Measurements from ENCODE around the gene ZNF324B. TPM values are rescaled to one million over a fixed set of nuclear protein-coding genes. Genes with fewer than 3 reads are reported as not detected.
A peak's percentile ranks its signal among the peaks of the same experiment; 100 is the strongest.
"Not testable (repeated sequence)": the region's sequence is repeated elsewhere in the genome, so short reads cannot be mapped to it uniquely, and the experiment has no call there.

ZNF324B gene
- total RNA-seq, 1 experiment from 2014 or later, result 7.2 TPM

- Mint-ChIP-seq H3K36me3 (ENCODE audit: insufficient read depth, unreplicated experiment) (peaks cover 42% of the 10 kb centered on the region), H3K27ac (ENCODE audit: low read depth, unreplicated experiment) (no peak overlapping the region), H3K9me3 (ENCODE audit: unreplicated experiment) (no peaks in the 10 kb centered on the region), H3K27me3 (ENCODE audit: insufficient read depth, unreplicated experiment) (no peaks in the 10 kb centered on the region), H3K4me3 (ENCODE audit: unreplicated experiment) (no peak overlapping the region), H3K4me1 (ENCODE audit: insufficient read depth, unreplicated experiment) (peaks cover 13% of the 10 kb centered on the region)
- intact Hi-C loops (cut with micrococcal nuclease), result loop anchor here (5.0 kb wide), 1 partner anchor 142 kb away; the partner anchor contains the start of gene ZSCAN22
- BruUV-seq (replicated peaks), result no TSS peak
- ChIA-PET POLR2A (interaction anchor here (0.8 to 1.2 kb wide), 2 partner anchors 9 to 18 kb away, joined by 3 read pairs; partner anchors contain the start of gene ZNF324B), CTCF (interaction anchor here (0.6 to 0.9 kb wide), 3 partner anchors 9 to 799 kb away, joined by 4 to 5 read pairs (median 5); no protein-coding TSS in a partner anchor)
- TF ChIP-seq CTCF (IDR thresholded peaks at IDR 0.05; ENCODE audit: unreplicated experiment), result no peak
- no peak for DNase-seq (ENCODE audit: unreplicated experiment)
These were observed 18.0 kb downstream of the ZNF324B start for GRCh38 chr19:58469241-58470013.

- Mint-ChIP-seq H3K36me3 (ENCODE audit: insufficient read depth, unreplicated experiment) (peaks cover 52% of the 10 kb centered on the region), H3K4me1 (ENCODE audit: insufficient read depth, unreplicated experiment) (peaks cover 13% of the 10 kb centered on the region)
- DNase-seq (ENCODE audit: unreplicated experiment); intact Hi-C loops (cut with micrococcal nuclease); H3K27ac Mint-ChIP-seq (ENCODE audit: low read depth, unreplicated experiment); POLR2A ChIA-PET; BruUV-seq (replicated peaks); H3K4me3 Mint-ChIP-seq (ENCODE audit: unreplicated experiment); H3K9me3 Mint-ChIP-seq (ENCODE audit: unreplicated experiment); H3K27me3 Mint-ChIP-seq (ENCODE audit: insufficient read depth, unreplicated experiment): not testable (repeated sequence)
- CTCF ChIA-PET, result interaction anchor here (0.7 kb wide), 1 partner anchor 34 kb away, joined by 3 read pairs; no protein-coding TSS in a partner anchor
These were observed 19.6 kb downstream of the ZNF324B start for GRCh38 chr19:58470837-58471543.

- Mint-ChIP-seq H3K27ac (ENCODE audit: low read depth, unreplicated experiment) (no peak overlapping the region), H3K9me3 (ENCODE audit: unreplicated experiment) (no peaks in the 10 kb centered on the region), H3K36me3 (ENCODE audit: insufficient read depth, unreplicated experiment) (peaks cover 55% of the 10 kb centered on the region), H3K4me3 (ENCODE audit: unreplicated experiment) (no peak overlapping the region), H3K27me3 (ENCODE audit: insufficient read depth, unreplicated experiment) (no peaks in the 10 kb centered on the region), H3K4me1 (ENCODE audit: insufficient read depth, unreplicated experiment) (peaks cover 15% of the 10 kb centered on the region)
- CTCF ChIA-PET, result interaction anchor here (1.3 kb wide), 1 partner anchor 9 kb away, joined by 5 read pairs; no protein-coding TSS in a partner anchor
- POLR2A ChIA-PET, result interaction anchor here (2.5 kb wide), 1 partner anchor 48 kb away, joined by 9 read pairs; the partner anchor contains the start of gene ZBTB45
- DNase-seq (ENCODE audit: unreplicated experiment), result no peak
- intact Hi-C loops (cut with micrococcal nuclease), result no loop called here
- TF ChIP-seq CTCF (IDR thresholded peaks at IDR 0.05; ENCODE audit: unreplicated experiment), result no peak
- no TSS peak for BruUV-seq (replicated peaks)
These were observed 20.3 kb downstream of the ZNF324B start for GRCh38 chr19:58471736-58472135.

GRCh38 chr19:58473775-58474174 lies 22.4 kb downstream of the ZNF324B start:
- Mint-ChIP-seq H3K36me3 (ENCODE audit: insufficient read depth, unreplicated experiment) (peaks cover 63% of the 10 kb centered on the region), H3K27ac (ENCODE audit: low read depth, unreplicated experiment) (no peak overlapping the region), H3K4me3 (ENCODE audit: unreplicated experiment) (peak overlapping the region; percentile 23), H3K9me3 (ENCODE audit: unreplicated experiment) (no peaks in the 10 kb centered on the region), H3K4me1 (ENCODE audit: insufficient read depth, unreplicated experiment) (peaks cover 10% of the 10 kb centered on the region), H3K27me3 (ENCODE audit: insufficient read depth, unreplicated experiment) (no peaks in the 10 kb centered on the region)
- no peak for TF ChIP-seq CTCF (IDR thresholded peaks at IDR 0.05; ENCODE audit: unreplicated experiment)
- BruUV-seq (replicated peaks), result no TSS peak
- no peak for DNase-seq (ENCODE audit: unreplicated experiment)
- intact Hi-C loops (cut with micrococcal nuclease), result no loop called here
- CTCF ChIA-PET, result no interaction called here
- POLR2A ChIA-PET, result interaction anchor here (2.5 kb wide), 1 partner anchor 46 kb away, joined by 9 read pairs; the partner anchor contains the start of gene ZBTB45
